B cell (primary cell): ENCODE results near the gene RPL10. TPM values are rescaled to one million over a fixed set of nuclear protein-coding genes. Genes with fewer than 3 reads are reported as not detected.

Experiments used
- ATAC-seq: fragments of 200-7000 bp; cut with Tn5 transposase; one replicate; pipeline ENCODE4 v1.10.0; 2021; ENCODE audit warnings: low read depth, mild to moderate bottlenecking, moderate number of reproducible peaks, moderate library complexity
- CTCF ChIA-PET: fragments of 350-600 bp; sonication (Branson Sonifier 250); formaldehyde crosslinking; loops from one replicate; lab custom pipeline; 2021; ENCODE audit warnings: antibody characterized with exemption, inconsistent platforms; lab: Charles Lee
- POLR2A ChIA-PET: fragments of 350-600 bp; sonication (Branson Sonifier 250); formaldehyde crosslinking; loops from one replicate; lab custom pipeline; 2021; ENCODE audit warnings: antibody characterized with exemption; lab: Charles Lee
- DNase-seq: peaks from one replicate; pipeline ENCODE4 v3.0.0; 2013
- H2AFZ ChIP-seq: 2 replicates; pipeline ENCODE4 v1.6.1; 2012; ENCODE audit warnings: mild to moderate bottlenecking, low read depth, low read length; ENCODE audit not compliant: insufficient read depth, poor library complexity, severe bottlenecking
- H3K27ac ChIP-seq, 2 donors: 1 replicate in 1 of 2; 2 replicates in 1 of 2; pipeline ENCODE4 v1.5.1; 2012 to 2013; ENCODE audit warnings: low read length in 2 of 2, mild to moderate bottlenecking in 2 of 2, moderate library complexity in 1 of 2
- H3K27me3 ChIP-seq, 4 experiments: fragments of 200-600 bp in 1 of 4; sonication (generic) in 1 of 4; replicated peaks in 1 of 4; 1 replicate in 2 of 4; 2 replicates in 2 of 4; pipeline versions ENCODE4 v1.6.1 to v1.7.0; 2013 to 2016; ENCODE audit warnings: low read length in 3 of 4, mild to moderate bottlenecking in 2 of 4, mixed read lengths in 1 of 4, moderate library complexity in 1 of 4; ENCODE audit not compliant: insufficient read depth in 4 of 4, control insufficient read depth in 3 of 4; ENCODE audit errors: control extremely low read depth in 1 of 4
- H3K36me3 ChIP-seq, 2 experiments: replicated peaks in 1 of 2; 1 replicate in 1 of 2; 2 replicates in 1 of 2; pipeline versions ENCODE4 v1.6.1 to v1.7.1; 2013; ENCODE audit warnings: low read length in 1 of 2; ENCODE audit not compliant: insufficient read depth in 2 of 2, control insufficient read depth in 1 of 2; ENCODE audit errors: control extremely low read depth in 1 of 2, extremely low read depth in 1 of 2
- H3K4me1 ChIP-seq, 2 donors: fragments of 200-600 bp in 1 of 2; sonication (generic) in 1 of 2; 1 replicate in 1 of 2; 2 replicates in 1 of 2; pipeline versions ENCODE4 v1.5.1 to v1.6.1; 2013 to 2017; ENCODE audit warnings: low read length in 2 of 2; ENCODE audit not compliant: control insufficient read depth in 2 of 2, insufficient read depth in 2 of 2
- H3K4me2 ChIP-seq: replicated peaks from 2 replicates; pipeline ENCODE3; 2012; ENCODE audit warnings: mild to moderate bottlenecking, low read depth, low read length; ENCODE audit not compliant: poor library complexity, severe bottlenecking
- H3K4me3 ChIP-seq, 5 experiments: fragments of 200-600 bp in 1 of 5; sonication (generic) in 1 of 5; 1 replicate in 3 of 5; 2 replicates in 2 of 5; pipeline versions ENCODE4 v1.5.1 to v1.7.0; 2011 to 2016; ENCODE audit warnings: low read length in 4 of 5, mild to moderate bottlenecking in 4 of 5, low read depth in 2 of 5, control low read depth in 1 of 5, moderate library complexity in 1 of 5; ENCODE audit not compliant: insufficient read depth in 1 of 5; ENCODE audit errors: control extremely low read depth in 1 of 5, extremely low read depth in 1 of 5
- H3K79me2 ChIP-seq: fragments of 200-600 bp; sonication (generic); one replicate; pipeline ENCODE4 v1.6.0; 2016; ENCODE audit warnings: low read length; ENCODE audit not compliant: control insufficient read depth, insufficient read depth
- H3K9ac ChIP-seq: fragments of 200-600 bp; sonication (generic); 2 replicates; pipeline ENCODE4 v1.6.1; 2017; ENCODE audit warnings: mild to moderate bottlenecking, low read length, moderate library complexity
- H3K9me3 ChIP-seq, 3 donors: one replicate each; pipeline versions ENCODE4 v1.6.1 to v1.7.1; 2013; ENCODE audit warnings: low read length in 2 of 3; ENCODE audit not compliant: control insufficient read depth in 2 of 3, insufficient read depth in 1 of 3; ENCODE audit errors: control extremely low read depth in 1 of 3
- H4K20me1 ChIP-seq: 2 replicates; pipeline ENCODE4 v1.6.0; 2012; ENCODE audit warnings: mild to moderate bottlenecking, low read length; ENCODE audit not compliant: insufficient read depth, control insufficient read depth, poor library complexity, severe bottlenecking
- H3K27ac Mint-ChIP-seq: one replicate; pipeline ENCODE4 v1.8.0; 2021; ENCODE audit warnings: mixed read lengths
- H3K27me3 Mint-ChIP-seq: one replicate; pipeline ENCODE4 v1.8.0; 2021; ENCODE audit warnings: mixed read lengths
- H3K4me1 Mint-ChIP-seq: one replicate; pipeline ENCODE4 v1.8.0; 2021; ENCODE audit warnings: mixed read lengths
- H3K4me3 Mint-ChIP-seq: one replicate; pipeline ENCODE4 v1.8.0; 2021; ENCODE audit warnings: mixed read lengths
- H3K9me3 Mint-ChIP-seq: one replicate; pipeline ENCODE4 v1.8.0; 2022; ENCODE audit warnings: mixed read lengths; ENCODE audit not compliant: insufficient read depth
- CTCF ChIP-seq: fragments of 200-600 bp; IDR thresholded peaks from one replicate; pipeline ENCODE4 v1.8.0; 2022; ENCODE audit warnings: antibody characterized with exemption, mild to moderate bottlenecking
- EZH2 ChIP-seq: IDR thresholded peaks from 2 replicates; pipeline ENCODE4 v1.6.1; 2012; ENCODE audit warnings: borderline replicate concordance, low read depth, mild to moderate bottlenecking, moderate library complexity, low read length; ENCODE audit not compliant: insufficient read depth, poor library complexity, severe bottlenecking
- WGBS: methylation state at CpG from one replicate; pipeline ENCODE4 v1.1.5; 2013; ENCODE audit warnings: missing lambda C conversion rate; ENCODE audit not compliant: insufficient coverage; 5-methylcytosine and 5-hydroxymethylcytosine counted together
- intact Hi-C: fragments of 100-400 bp; cut with micrococcal nuclease; formaldehyde crosslinking; loops from one replicate; pipeline ENCODE4 v1.10.0; 2022
- polyA plus RNA-seq: library from polyadenylated mRNA; depleted of rRNA; stranded (reverse); fragments of >200 nt; gene quantifications from 2 replicates; pipeline ENCODE4 v1.2.3, GENCODE V29; 2012
- total RNA-seq, 2 donors: library from RNA; stranded (reverse); fragments of 120-200 nt in 1 of 2; gene quantifications; 1 replicate in 1 of 2; 2 replicates in 1 of 2; pipeline versions ENCODE4 v1.2.3 to v1.2.4, GENCODE V29; 2013 to 2022

Gene RPL10
- total and polyA plus RNA-seq, 2 donors (not counting 1 experiment from before 2014, with no cell fraction given): 4,073 to 16,482 TPM

GRCh38 chrX:154365997-154366665 lies 32.0 kb upstream of the RPL10 start:
- H3K4me1 Mint-ChIP-seq: peaks cover 7% of the 10 kb centered on the region
- no peak overlapping the region for H3K4me3 Mint-ChIP-seq
- Histone ChIP-seq H2AFZ (no peak overlapping the region), H4K20me1 (peaks cover 45% of the 10 kb centered on the region), H3K36me3 (peaks cover 0 to 66% of the 10 kb centered on the region in 2 experiments), H3K9me3 (no peaks in the 10 kb centered on the region), H3K4me3 (no peak overlapping the region), H3K27me3 (no peaks in the 10 kb centered on the region), H3K79me2 (peaks cover 64% of the 10 kb centered on the region), H3K4me2 (no peak overlapping the region), H3K27ac (no peak overlapping the region), H3K4me1 (peaks cover 8 to 24% of the 10 kb centered on the region in 2 donors), H3K9ac (no peak overlapping the region)
- DNase-seq: no peak
- no peaks in the 10 kb centered on the region for H3K27me3 Mint-ChIP-seq
- ATAC-seq: no peak
- ChIA-PET POLR2A (no interaction called here), CTCF (interaction anchor here (1.5 kb wide), 1 partner anchor 7 kb away, joined by 4 read pairs; no protein-coding TSS in a partner anchor)
- intact Hi-C loops: no loop called here
- H3K27ac Mint-ChIP-seq: no peak overlapping the region
- 95% methylated on average over 18 of the region's 32 CpGs for WGBS
- no peak for TF ChIP-seq EZH2
- TF ChIP-seq CTCF: no peak
- no peaks in the 10 kb centered on the region for H3K9me3 Mint-ChIP-seq

- ATAC-seq (no peak), DNase-seq (no peak)
- Mint-ChIP-seq H3K9me3 (no peaks in the 10 kb centered on the region), H3K4me1 (peaks cover 7% of the 10 kb centered on the region), H3K27ac (peak overlapping the region; percentile 73), H3K27me3 (no peaks in the 10 kb centered on the region), H3K4me3 (no peak overlapping the region)
- no peak overlapping the region for H3K4me3 ChIP-seq
- POLR2A ChIA-PET: no interaction called here
- intact Hi-C loops: no loop called here
- H3K9me3 ChIP-seq: no peaks in the 10 kb centered on the region
- H3K27me3 ChIP-seq: no peaks in the 10 kb centered on the region
- H3K79me2 ChIP-seq: peaks cover 60% of the 10 kb centered on the region
- 98% methylated on average over 9 of the region's 11 CpGs for WGBS
- H3K4me1 ChIP-seq: peaks cover 8 to 24% of the 10 kb centered on the region in 2 donors
- H3K4me2 ChIP-seq: no peak overlapping the region
- CTCF ChIA-PET: no interaction called here
- no peak overlapping the region for H2AFZ ChIP-seq
- peak overlapping the region in 1 of 2 donors; percentile 19 for H3K27ac ChIP-seq
- TF ChIP-seq CTCF (no peak), EZH2 (no peak)
- no peak overlapping the region for H3K9ac ChIP-seq
- H4K20me1 ChIP-seq: peaks cover 40% of the 10 kb centered on the region
- peaks cover 0 to 61% of the 10 kb centered on the region in 2 experiments for H3K36me3 ChIP-seq
These were observed 31.5 kb upstream of the RPL10 start for GRCh38 chrX:154366666-154367055.
